Measurements from ENCODE around the gene DBNL.

DBNL gene

GRCh38 chr7:44060948-44061644 lies 16.6 kb downstream of the DBNL start:
- no peak overlapping the region for H3K4me3 ChIP-seq (replicated peaks; ENCODE audit: low read depth, low read length)
- no peak for DNase-seq (ENCODE audit: low read depth)
- TF ChIP-seq CTCF (IDR thresholded peaks at IDR 0.05; ENCODE audit: low read length, missing control alignments), result no peak

- no peak overlapping the region for H3K4me3 ChIP-seq (replicated peaks; ENCODE audit: low read depth, low read length)
- TF ChIP-seq CTCF (IDR thresholded peaks at IDR 0.05; ENCODE audit: low read length, missing control alignments), result no peak
- no peak for DNase-seq (ENCODE audit: low read depth)
These were observed 17.2 kb downstream of the DBNL start for GRCh38 chr7:44061645-44062179.

- H3K4me3 ChIP-seq (replicated peaks; ENCODE audit: low read depth, low read length), result no peak overlapping the region
- TF ChIP-seq CTCF (IDR thresholded peaks at IDR 0.05; ENCODE audit: low read length, missing control alignments), result no peak
- no peak for DNase-seq (ENCODE audit: low read depth)
These were observed 17.8 kb downstream of the DBNL start for GRCh38 chr7:44062180-44062902.

DNA sequence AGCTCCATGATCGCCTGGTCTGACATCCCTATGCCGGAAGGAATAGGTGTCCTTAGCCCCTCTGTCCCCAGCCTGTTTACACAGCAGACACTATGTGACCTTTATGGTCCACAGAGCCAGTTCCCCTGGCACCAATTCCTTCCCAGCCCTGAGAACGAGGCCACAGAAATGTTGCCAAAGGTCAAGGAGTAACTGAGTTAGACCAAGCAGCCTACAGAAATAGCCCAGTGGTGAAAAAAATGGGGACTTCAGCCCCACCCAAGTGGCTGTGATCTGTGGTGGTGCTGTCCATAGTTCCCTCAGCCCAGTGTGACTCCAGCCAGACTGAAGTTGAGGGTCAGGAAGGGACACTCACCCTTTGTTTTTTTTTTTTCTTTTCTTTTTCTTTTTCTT lies 18.4 kb downstream of the DBNL start:
- DNase-seq (ENCODE audit: low read depth), result no peak
- TF ChIP-seq CTCF (IDR thresholded peaks at IDR 0.05; ENCODE audit: low read length, missing control alignments), result no peak
- no peak overlapping the region for H3K4me3 ChIP-seq (replicated peaks; ENCODE audit: low read depth, low read length)

DNA sequence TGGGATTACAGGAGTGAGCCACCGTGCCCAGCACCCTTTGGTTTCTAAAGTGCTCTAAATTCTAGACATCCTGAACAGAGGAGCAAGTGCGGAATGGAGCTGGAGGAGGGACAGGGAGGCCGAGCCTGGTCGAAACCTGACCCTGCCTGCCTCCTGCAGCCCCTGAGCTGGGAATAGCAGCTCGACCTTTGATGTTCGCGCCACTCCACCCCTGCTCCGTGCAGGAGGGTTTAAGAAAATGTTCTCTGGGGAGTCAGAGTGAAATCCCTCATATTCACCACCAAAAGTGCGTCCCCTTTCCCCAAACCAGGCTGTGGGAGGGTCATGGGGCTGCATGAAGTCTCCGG lies 19.0 kb downstream of the DBNL start:
- DNase-seq (ENCODE audit: low read depth), result no peak
- TF ChIP-seq CTCF (IDR thresholded peaks at IDR 0.05; ENCODE audit: low read length, missing control alignments), result no peak
- no peak overlapping the region for H3K4me3 ChIP-seq (replicated peaks; ENCODE audit: low read depth, low read length)

GRCh38 chr7:44063894-44064651 lies 19.6 kb downstream of the DBNL start:
- no peak overlapping the region for H3K4me3 ChIP-seq (replicated peaks; ENCODE audit: low read depth, low read length)
- DNase-seq (ENCODE audit: low read depth), result no peak
- no peak for TF ChIP-seq CTCF (IDR thresholded peaks at IDR 0.05; ENCODE audit: low read length, missing control alignments)

Data from fibroblast of pulmonary artery (primary cell).